Measurements from ENCODE around the gene AGK. TPM values are rescaled to one million over a fixed set of nuclear protein-coding genes. Genes with fewer than 3 reads are reported as not detected.
A peak's percentile ranks its signal among the peaks of the same experiment; 100 is the strongest.

AGK gene
- total RNA-seq, 1 experiment from 2014 or later: 35.4 TPM

DNA sequence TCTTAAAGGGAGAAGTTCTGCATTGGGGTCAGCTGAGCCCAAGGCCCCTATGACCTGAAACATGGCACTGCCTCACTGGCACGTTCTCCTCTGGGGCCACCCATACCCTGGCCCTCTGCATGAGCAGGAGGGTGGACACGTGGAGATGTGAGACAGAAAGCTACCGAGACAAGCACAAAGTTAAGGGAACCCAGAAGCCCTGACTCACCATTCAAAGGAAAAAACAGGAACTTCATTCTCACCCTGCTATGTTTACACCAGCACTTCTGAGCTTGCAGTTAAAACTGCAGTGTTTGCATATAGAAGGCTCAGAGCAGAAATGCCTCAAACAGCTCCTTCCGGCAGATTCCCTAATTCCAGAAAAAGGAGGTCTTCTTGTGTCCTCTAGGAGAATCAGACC, 109.0 kb downstream of the AGK start:
- H3K4me1 Mint-ChIP-seq (ENCODE audit: insufficient read depth, unreplicated experiment): no peaks in the 10 kb centered on the region
- H3K27ac Mint-ChIP-seq (ENCODE audit: low read depth, unreplicated experiment): no peak overlapping the region
- peaks cover 31% of the 10 kb centered on the region for H3K36me3 Mint-ChIP-seq (ENCODE audit: insufficient read depth, unreplicated experiment)
- no peak for DNase-seq (ENCODE audit: unreplicated experiment)
- no peak overlapping the region for H3K4me3 Mint-ChIP-seq (ENCODE audit: unreplicated experiment)
- TF ChIP-seq CTCF (IDR thresholded peaks at IDR 0.05; ENCODE audit: unreplicated experiment): no peak
- no peaks in the 10 kb centered on the region for H3K9me3 Mint-ChIP-seq (ENCODE audit: unreplicated experiment)
- ChIA-PET CTCF (interaction anchor here (0.6 to 4.0 kb wide), 3 partner anchors 10 to 404 kb away, joined by 3 to 29 read pairs (median 4); no protein-coding TSS in a partner anchor), POLR2A (interaction anchor here (1.0 to 1.4 kb wide), 2 partner anchors 9 to 17 kb away, joined by 3 to 6 read pairs; no protein-coding TSS in a partner anchor)
- intact Hi-C loops (cut with micrococcal nuclease): no loop called here
- H3K27me3 Mint-ChIP-seq (ENCODE audit: insufficient read depth, unreplicated experiment): no peaks in the 10 kb centered on the region
- no TSS peak for BruUV-seq (replicated peaks)

DNA sequence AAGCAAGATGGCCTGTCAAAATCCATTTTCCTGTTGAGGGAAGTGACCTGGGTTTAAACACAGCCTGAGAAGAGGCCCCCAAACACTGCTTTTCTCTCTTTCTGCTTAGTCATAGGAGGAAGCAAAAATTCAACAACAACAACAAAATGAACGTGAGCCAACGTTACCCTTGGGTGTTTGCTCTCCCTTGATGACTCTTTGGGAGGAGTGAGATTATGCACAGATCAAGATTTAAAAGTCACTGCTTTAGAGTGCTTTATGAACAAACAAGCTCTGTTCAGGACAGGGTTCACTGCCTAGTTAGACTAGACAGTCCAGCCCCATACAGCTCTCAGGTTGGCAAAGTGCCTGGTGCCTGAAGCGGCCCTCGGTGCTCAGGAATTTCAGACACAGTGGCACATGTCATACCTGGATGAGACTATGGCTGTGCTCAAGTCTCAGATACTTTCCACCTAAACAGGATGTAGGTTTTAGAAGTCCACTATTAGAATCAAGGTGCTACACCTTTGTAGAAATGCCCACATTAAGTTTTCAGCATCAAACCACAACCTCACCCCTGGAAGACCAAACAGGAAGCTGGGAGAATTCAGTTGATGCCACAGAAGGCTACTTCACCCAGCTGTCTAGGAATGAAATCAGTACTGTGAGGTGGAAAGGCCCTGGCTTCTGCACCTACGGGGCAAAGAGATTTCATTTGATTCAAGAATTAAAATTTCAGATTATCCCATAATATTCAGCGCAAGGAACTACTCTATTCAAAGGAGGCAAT, 112.1 kb downstream of the AGK start:
- Mint-ChIP-seq H3K27ac (ENCODE audit: low read depth, unreplicated experiment) (no peak overlapping the region), H3K4me1 (ENCODE audit: insufficient read depth, unreplicated experiment) (no peaks in the 10 kb centered on the region), H3K4me3 (ENCODE audit: unreplicated experiment) (no peak overlapping the region), H3K36me3 (ENCODE audit: insufficient read depth, unreplicated experiment) (peaks cover 23% of the 10 kb centered on the region), H3K27me3 (ENCODE audit: insufficient read depth, unreplicated experiment) (no peaks in the 10 kb centered on the region), H3K9me3 (ENCODE audit: unreplicated experiment) (no peaks in the 10 kb centered on the region)
- ChIA-PET CTCF (interaction anchor here (0.6 to 2.5 kb wide), 3 partner anchors 12 to 124 kb away, joined by 3 to 7 read pairs (median 4); no protein-coding TSS in a partner anchor), POLR2A (interaction anchor here (1.2 kb wide), 1 partner anchor 45 kb away, joined by 3 read pairs; no protein-coding TSS in a partner anchor)
- intact Hi-C loops (cut with micrococcal nuclease): no loop called here
- DNase-seq (ENCODE audit: unreplicated experiment): peak; percentile 20
- BruUV-seq (replicated peaks): no TSS peak
- no peak for TF ChIP-seq CTCF (IDR thresholded peaks at IDR 0.05; ENCODE audit: unreplicated experiment)

DNA sequence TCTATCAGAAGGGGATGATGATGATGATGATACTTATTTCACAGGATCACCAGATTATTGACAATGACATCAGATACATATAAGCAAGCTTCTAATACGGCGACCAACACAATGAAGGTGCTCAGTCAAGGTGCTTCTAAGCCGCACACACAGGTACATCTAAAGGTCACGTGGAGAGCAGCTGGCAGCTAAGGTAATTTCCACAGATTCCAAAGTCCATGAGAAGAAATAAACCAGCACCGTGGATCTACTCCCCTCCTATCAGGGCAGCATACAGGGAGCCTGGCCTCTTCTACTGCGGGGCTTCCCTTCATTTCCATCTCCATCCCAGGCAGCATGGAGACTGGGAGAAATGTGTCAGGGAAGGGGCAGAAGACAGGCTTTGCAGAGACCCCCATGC, 113.2 kb downstream of the AGK start:
- no peaks in the 10 kb centered on the region for H3K4me1 Mint-ChIP-seq (ENCODE audit: insufficient read depth, unreplicated experiment)
- H3K9me3 Mint-ChIP-seq (ENCODE audit: unreplicated experiment): no peaks in the 10 kb centered on the region
- H3K36me3 Mint-ChIP-seq (ENCODE audit: insufficient read depth, unreplicated experiment): peaks cover 21% of the 10 kb centered on the region
- H3K27ac Mint-ChIP-seq (ENCODE audit: low read depth, unreplicated experiment): no peak overlapping the region
- intact Hi-C loops (cut with micrococcal nuclease): no loop called here
- BruUV-seq (replicated peaks): no TSS peak
- H3K27me3 Mint-ChIP-seq (ENCODE audit: insufficient read depth, unreplicated experiment): no peaks in the 10 kb centered on the region
- no peak for TF ChIP-seq CTCF (IDR thresholded peaks at IDR 0.05; ENCODE audit: unreplicated experiment)
- DNase-seq (ENCODE audit: unreplicated experiment): no peak
- ChIA-PET POLR2A (no interaction called here), CTCF (no interaction called here)
- no peak overlapping the region for H3K4me3 Mint-ChIP-seq (ENCODE audit: unreplicated experiment)

DNA sequence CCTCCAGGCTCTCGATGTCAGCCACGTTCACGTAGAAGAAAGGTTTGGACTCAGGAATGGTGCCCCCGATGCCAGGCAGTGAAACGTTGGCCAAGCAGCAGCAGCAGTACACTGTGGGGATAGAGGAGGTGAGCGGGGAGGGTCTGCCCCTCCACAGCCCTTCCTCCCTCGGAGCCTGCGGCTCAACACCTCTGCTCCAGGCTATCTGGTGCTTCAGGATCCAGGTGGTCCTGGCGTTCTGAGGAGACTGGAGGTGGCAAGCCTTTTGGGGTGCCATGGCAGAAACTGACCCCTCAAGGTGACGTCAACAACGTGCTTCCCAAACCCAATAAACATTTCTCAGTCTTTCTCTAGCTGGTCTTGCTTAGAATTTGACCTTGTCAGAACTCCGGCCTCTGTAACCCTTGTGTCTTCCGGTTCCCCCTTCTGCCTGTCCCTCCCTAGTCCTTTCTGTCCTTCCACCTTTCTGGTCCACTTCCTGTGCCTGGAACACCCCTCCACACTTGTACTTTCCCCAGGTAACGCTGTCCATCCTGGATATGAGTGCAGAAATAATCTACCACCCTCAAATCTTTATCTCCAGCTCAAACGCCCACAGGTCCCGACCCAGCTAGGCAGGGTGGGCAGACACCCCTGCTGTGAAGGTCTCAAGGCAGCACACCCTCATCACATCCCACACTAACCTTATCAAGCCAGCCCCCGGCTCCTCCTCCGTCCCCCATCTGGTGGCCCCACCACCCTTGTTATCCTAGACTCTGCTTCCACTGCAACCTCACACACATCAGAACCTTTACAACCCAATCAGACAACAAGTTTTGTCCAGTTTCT, 114.2 kb downstream of the AGK start:
- no peak for TF ChIP-seq CTCF (IDR thresholded peaks at IDR 0.05; ENCODE audit: unreplicated experiment)
- H3K36me3 Mint-ChIP-seq (ENCODE audit: insufficient read depth, unreplicated experiment): peaks cover 25% of the 10 kb centered on the region
- no peaks in the 10 kb centered on the region for H3K27me3 Mint-ChIP-seq (ENCODE audit: insufficient read depth, unreplicated experiment)
- no peak overlapping the region for H3K4me3 Mint-ChIP-seq (ENCODE audit: unreplicated experiment)
- POLR2A ChIA-PET: no interaction called here
- no peaks in the 10 kb centered on the region for H3K4me1 Mint-ChIP-seq (ENCODE audit: insufficient read depth, unreplicated experiment)
- no peaks in the 10 kb centered on the region for H3K9me3 Mint-ChIP-seq (ENCODE audit: unreplicated experiment)
- intact Hi-C loops (cut with micrococcal nuclease): no loop called here
- DNase-seq (ENCODE audit: unreplicated experiment): no peak
- no TSS peak for BruUV-seq (replicated peaks)
- H3K27ac Mint-ChIP-seq (ENCODE audit: low read depth, unreplicated experiment): no peak overlapping the region
- CTCF ChIA-PET: interaction anchor here (0.8 to 2.6 kb wide), 2 partner anchors 16 to 120 kb away, joined by 3 to 12 read pairs; no protein-coding TSS in a partner anchor
